ENCODE results near the gene PLBD2.
A peak's percentile ranks its signal among the peaks of the same experiment; 100 is the strongest.
"Not testable (repeated sequence)": the region's sequence is repeated elsewhere in the genome, so short reads cannot be mapped to it uniquely, and the experiment has no call there.

The PLBD2 gene

GRCh38 chr12:113334786-113335539 lies 23.4 kb upstream of the PLBD2 start, which contains the start of gene SLC8B1:
TSS of gene SLC8B1 (minus strand) at chr12:113335109. CDS start at chr12:113332878, 2,231 bp downstream.
- peak; percentile 84 for DNase-seq

DNA sequence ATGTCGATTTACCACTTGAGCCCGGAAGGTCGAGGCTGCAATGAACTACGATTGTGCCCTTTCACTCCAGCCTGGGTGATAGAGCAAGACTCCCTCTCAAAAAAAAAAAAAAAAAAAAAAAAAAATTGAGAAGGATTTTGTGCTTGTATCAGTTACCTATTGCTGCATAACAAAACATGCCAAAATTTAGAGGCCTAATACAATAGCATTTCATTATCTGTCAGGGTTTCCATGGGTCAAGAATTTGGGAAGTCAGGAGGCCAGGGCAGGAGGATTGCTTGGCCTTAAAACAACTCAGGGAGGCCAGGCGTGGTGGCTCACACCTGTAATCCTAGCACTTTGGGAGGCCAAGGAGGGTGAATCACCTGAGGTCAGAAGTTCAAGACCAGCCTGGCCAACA lies 18.8 kb upstream of the PLBD2 start:
- no peak for DNase-seq

- no peak for DNase-seq
Measured at GRCh38 chr12:113340061-113340460, 18.3 kb upstream of the PLBD2 start.

DNA sequence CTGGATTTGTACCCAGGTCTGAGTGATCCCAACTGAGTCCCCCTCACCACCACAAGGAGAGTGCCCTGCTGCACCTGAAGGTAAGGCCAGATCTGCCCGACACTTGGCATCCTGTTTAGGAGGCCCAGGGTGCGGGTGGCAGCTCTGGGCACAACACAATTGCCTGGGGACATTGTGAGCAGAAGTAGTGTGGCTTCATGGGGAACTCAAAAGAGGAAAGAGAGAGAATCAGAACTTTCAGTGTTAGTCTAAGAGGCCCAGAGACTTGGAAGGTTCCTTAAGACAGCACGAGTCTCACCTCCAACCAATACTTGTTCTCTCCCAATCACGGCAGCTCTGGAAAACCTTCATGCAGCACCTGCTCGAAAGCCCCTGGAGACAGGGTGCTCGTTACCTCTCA lies 16.9 kb upstream of the PLBD2 start:
- no peak for DNase-seq

DNA sequence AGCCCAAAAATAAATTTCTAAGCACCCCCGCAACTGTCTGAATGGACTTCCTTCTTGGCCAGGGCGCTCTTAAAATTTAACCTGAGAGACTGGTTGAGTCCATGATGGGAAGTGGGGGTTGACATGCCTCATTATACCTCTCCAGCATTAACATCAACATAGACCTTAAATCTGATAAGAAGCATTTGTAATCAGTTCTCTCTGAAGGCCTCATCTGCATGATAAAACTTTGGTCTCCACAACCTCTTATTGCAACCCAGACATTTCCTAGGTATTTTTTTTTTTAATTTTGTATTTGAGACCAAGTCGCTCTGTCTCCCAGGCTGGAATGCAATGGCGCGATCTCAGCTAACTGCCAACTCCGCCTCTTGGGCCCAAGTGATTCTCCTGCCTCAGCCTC lies 13.1 kb upstream of the PLBD2 start:
- no peak for DNase-seq

GRCh38 chr12:113346353-113346752 lies 12.0 kb upstream of the PLBD2 start:
- DNase-seq: no peak

GRCh38 chr12:113347107-113347506 lies 11.3 kb upstream of the PLBD2 start:
- no peak for DNase-seq

GRCh38 chr12:113347892-113348291 lies 10.5 kb upstream of the PLBD2 start:
- DNase-seq: no peak

DNA sequence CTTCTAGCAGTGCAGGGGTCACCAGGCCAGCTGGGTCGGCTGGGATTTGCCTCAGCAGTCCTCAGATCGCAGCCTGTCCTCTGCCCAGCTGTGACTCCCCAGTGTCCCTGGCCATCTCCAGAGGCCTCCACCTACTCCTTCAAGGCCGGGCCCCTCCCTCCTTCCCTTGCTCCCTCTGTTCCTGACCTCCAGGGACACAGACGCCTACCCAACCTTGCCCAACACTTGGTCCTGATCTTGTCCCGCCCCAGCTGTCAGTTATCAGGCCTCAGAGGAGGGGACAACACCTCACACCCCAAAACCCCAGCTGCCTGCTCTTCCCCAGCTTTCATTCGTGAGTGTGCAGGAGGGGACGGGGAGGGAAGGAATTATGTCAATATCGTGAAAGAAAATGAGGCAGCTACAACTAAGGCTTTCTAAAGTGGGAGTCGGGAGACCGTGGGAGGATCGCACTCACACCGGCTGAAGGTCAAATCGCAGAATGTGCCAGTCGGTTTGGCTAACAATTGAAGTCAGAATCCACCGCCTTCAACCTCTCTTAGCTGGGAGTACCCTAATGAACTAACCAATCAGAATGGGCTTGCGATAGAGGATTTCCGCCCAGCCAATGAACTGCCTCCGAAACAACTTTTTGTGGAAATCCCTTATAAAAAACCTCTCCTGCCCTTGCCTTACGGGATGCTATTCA lies 9.4 kb upstream of the PLBD2 start:
- no peak for DNase-seq

- no peak for DNase-seq
Measured at GRCh38 chr12:113351089-113351488, 7.3 kb upstream of the PLBD2 start.

DNA sequence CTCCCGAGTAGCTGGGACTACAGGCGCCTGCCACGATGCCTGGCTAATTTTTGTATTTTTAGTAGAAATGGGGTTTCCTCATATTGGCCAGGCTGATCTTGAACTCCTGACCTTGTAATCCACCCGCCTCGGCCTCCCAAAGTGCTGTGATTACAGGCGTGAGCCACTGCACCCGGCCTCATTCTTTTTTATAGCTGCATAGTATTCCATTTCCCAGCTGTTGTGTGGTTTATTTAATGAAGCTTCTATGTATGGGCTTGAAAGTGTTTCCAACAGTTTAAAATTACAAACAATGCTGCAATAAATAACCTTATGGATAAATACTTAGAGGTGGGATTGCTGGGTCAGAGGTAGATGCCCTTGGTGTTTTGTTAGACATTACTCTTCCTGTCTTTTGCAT lies 4.2 kb upstream of the PLBD2 start:
- DNase-seq: not testable (repeated sequence)

GRCh38 chr12:113359133-113359938 lies 949 bp downstream of the PLBD2 start:
- DNase-seq: no peak

DNA sequence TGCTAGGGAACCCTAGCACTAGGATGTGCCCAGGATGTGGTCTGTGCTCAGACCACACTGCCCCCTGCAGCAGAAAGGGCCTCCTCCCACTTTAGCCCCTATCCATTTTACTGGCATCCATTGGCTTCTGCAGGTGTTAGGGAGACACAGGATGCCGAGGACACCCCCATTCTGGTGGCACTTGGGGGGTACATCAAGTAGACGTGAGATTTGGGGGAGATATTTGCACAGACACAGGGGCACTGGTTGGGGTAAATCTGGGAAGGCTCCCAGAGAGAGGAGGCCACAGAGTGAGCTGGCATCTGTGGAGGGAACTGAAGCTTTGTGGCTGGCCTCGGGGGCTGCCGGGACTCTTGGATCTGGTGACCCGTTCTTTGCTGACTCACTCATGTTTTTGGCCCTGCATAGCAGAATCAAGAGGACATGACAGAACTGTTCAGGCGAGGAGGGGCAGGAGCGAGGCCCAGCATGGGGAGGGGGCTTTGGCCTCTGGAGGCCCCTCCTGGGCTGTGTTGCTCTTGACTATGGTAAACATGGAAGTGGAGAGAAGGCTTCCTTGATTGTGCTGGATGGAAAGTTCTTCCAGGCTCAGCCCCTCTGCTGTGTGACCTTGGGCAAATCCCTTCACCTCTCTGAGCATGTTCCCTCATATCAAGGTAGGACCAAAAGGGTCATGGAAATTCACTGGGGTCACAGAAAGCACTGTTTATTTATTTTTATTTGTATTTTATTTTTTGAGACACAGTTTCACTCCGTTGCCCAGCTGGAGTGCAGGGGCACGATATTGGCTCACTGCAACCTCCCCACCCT lies 1.8 kb downstream of the PLBD2 start:
- DNase-seq: no peak

- DNase-seq: no peak
Measured at GRCh38 chr12:113361574-113362370, 3.4 kb downstream of the PLBD2 start.

GRCh38 chr12:113364698-113365097 lies 6.3 kb downstream of the PLBD2 start:
- DNase-seq: no peak

DNA sequence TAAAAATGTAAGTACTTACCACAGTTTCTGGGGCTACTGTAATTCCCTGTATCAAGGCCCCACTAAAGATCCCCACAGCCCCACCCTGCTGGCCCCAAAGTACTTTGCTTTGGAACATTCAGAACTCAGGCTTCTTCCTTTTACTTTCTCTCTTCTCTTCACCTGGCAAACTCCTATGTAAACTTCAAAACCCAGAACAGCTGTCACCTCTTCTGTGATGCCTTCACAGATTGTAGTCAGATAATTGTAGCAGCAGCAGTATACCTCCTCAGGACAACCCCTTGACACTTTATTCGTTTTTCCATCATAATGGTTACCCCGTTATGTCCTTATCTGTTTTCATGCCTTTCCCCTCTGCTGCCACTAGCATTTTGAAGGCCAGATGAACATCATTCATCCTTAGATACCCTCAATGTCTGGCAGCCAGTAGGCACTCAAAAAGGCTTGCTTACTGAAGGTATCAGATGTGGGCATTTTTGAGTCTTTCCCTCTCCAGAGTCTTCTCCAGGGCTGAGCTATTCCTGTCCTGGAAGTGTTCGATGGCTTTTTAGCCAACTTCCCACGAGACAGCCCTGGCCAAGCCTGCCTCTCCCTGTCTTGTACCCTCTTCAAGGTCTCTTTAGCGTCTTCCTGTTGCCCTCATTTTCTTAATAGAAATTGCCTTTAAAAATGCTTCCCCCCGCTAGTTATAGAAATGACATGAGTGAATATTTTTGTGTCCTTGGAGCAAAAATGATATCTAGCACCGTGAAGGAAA lies 7.4 kb downstream of the PLBD2 start:
- DNase-seq: no peak

- DNase-seq: no peak
Measured at GRCh38 chr12:113366827-113367226, 8.4 kb downstream of the PLBD2 start.

GRCh38 chr12:113368331-113368730 lies 9.9 kb downstream of the PLBD2 start:
- DNase-seq: no peak

GRCh38 chr12:113369391-113369985 lies 11.1 kb downstream of the PLBD2 start:
- no peak for DNase-seq

DNA sequence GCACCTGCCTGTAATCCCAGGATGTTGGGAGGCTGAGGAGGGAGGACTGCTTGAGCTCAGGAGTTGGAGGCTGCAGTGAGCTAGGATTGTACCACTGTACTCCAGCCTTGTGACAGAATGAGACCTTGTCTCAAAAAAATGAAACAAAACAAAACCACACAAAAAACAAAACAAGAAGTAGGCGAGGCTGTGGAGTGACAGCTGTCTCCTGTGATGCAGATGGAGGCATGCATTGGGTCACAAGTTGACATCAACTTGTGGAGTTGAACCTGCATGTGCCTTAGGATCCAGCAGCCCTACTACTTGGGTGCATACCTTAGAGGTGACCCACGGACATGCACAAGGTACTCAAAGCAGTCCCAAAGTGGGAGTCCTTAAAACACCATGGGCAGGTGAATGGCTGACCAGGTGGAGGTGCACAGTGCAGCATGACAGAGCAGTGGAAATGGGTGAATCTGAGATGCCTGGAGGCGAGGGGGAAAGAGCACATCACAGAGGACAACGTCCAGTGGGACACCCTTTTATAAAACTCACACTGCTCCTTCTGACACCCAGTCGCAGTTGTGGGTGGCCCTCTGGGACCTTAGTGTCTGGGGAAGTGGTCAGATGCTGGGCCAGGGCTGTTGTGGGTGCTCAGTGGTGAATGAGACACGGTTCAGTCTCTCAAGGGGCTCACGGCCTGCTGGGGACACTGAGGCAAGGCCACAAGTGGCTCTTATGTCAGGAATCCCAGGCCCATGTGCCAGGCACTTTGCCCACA lies 12.7 kb downstream of the PLBD2 start:
- no peak for DNase-seq

Data from CD4-positive, alpha-beta T cell treated with Interleukin-15 for 1 hour (primary cell).